Measurements from ENCODE around the gene SRSF9. TPM values are rescaled to one million over a fixed set of nuclear protein-coding genes. Genes with fewer than 3 reads are reported as not detected.

Gene SRSF9
- total RNA-seq, 1 donor from 2014 or later = 248 TPM

- H3K27ac Mint-ChIP-seq = no peak overlapping the region
- no peaks in the 10 kb centered on the region for H3K27me3 Mint-ChIP-seq
- peaks cover 21% of the 10 kb centered on the region for H3K36me3 Mint-ChIP-seq
- TF ChIP-seq CTCF (conservative IDR thresholded peaks at IDR 0.05) = no peak
- no peak for DNase-seq (ENCODE audit: extremely low spot score, unreplicated experiment)
- peaks cover 23% of the 10 kb centered on the region for H3K4me1 Mint-ChIP-seq (ENCODE audit: unreplicated experiment)
- no peaks in the 10 kb centered on the region for H3K9me3 Mint-ChIP-seq
- no peak overlapping the region for H3K4me3 Mint-ChIP-seq
Observed at GRCh38 chr12:120463712-120464111, 5.8 kb downstream of the SRSF9 start.

GRCh38 chr12:120462099-120462640 lies 7.4 kb downstream of the SRSF9 start:
- H3K9me3 Mint-ChIP-seq = no peaks in the 10 kb centered on the region
- no peak overlapping the region for H3K27ac Mint-ChIP-seq
- H3K4me1 Mint-ChIP-seq (ENCODE audit: unreplicated experiment) = peaks cover 18% of the 10 kb centered on the region
- no peak for DNase-seq (ENCODE audit: extremely low spot score, unreplicated experiment)
- no peaks in the 10 kb centered on the region for H3K27me3 Mint-ChIP-seq
- H3K4me3 Mint-ChIP-seq = no peak overlapping the region
- peaks cover 22% of the 10 kb centered on the region for H3K36me3 Mint-ChIP-seq
- no peak for TF ChIP-seq CTCF (conservative IDR thresholded peaks at IDR 0.05)

- H3K36me3 Mint-ChIP-seq = peaks cover 28% of the 10 kb centered on the region
- no peaks in the 10 kb centered on the region for H3K9me3 Mint-ChIP-seq
- TF ChIP-seq CTCF (conservative IDR thresholded peaks at IDR 0.05) = no peak
- no peak for DNase-seq (ENCODE audit: extremely low spot score, unreplicated experiment)
- H3K27me3 Mint-ChIP-seq = no peaks in the 10 kb centered on the region
- no peak overlapping the region for H3K4me3 Mint-ChIP-seq
- peaks cover 5% of the 10 kb centered on the region for H3K4me1 Mint-ChIP-seq (ENCODE audit: unreplicated experiment)
- no peak overlapping the region for H3K27ac Mint-ChIP-seq
Observed at GRCh38 chr12:120460157-120460556, 9.4 kb downstream of the SRSF9 start.

- Mint-ChIP-seq H3K4me1 (ENCODE audit: unreplicated experiment) (no peaks in the 10 kb centered on the region), H3K36me3 (peaks cover 25% of the 10 kb centered on the region), H3K27ac (no peak overlapping the region), H3K9me3 (no peaks in the 10 kb centered on the region), H3K4me3 (no peak overlapping the region), H3K27me3 (no peaks in the 10 kb centered on the region)
- peak; percentile 57 for TF ChIP-seq CTCF (conservative IDR thresholded peaks at IDR 0.05)
- DNase-seq (ENCODE audit: extremely low spot score, unreplicated experiment) = no peak
Observed at GRCh38 chr12:120457133-120457532, 12.4 kb downstream of the SRSF9 start.

- H3K27ac Mint-ChIP-seq = no peak overlapping the region
- H3K27me3 Mint-ChIP-seq = no peaks in the 10 kb centered on the region
- peaks cover 22% of the 10 kb centered on the region for H3K36me3 Mint-ChIP-seq
- DNase-seq (ENCODE audit: extremely low spot score, unreplicated experiment) = no peak
- H3K4me3 Mint-ChIP-seq = no peak overlapping the region
- no peaks in the 10 kb centered on the region for H3K9me3 Mint-ChIP-seq
- no peak for TF ChIP-seq CTCF (conservative IDR thresholded peaks at IDR 0.05)
- no peaks in the 10 kb centered on the region for H3K4me1 Mint-ChIP-seq (ENCODE audit: unreplicated experiment)
Observed at GRCh38 chr12:120455302-120455701, 14.2 kb downstream of the SRSF9 start.

- Mint-ChIP-seq H3K27ac (no peak overlapping the region), H3K4me3 (no peak overlapping the region)
Observed at GRCh38 chr12:120453977-120454376, 15.6 kb downstream of the SRSF9 start.

More at GRCh38 chr12:120453977-120454376, 15.6 kb downstream of the SRSF9 start:
- DNase-seq (ENCODE audit: extremely low spot score, unreplicated experiment) = no peak
- Mint-ChIP-seq H3K4me1 (ENCODE audit: unreplicated experiment) (no peaks in the 10 kb centered on the region), H3K27me3 (no peaks in the 10 kb centered on the region), H3K36me3 (peaks cover 17% of the 10 kb centered on the region), H3K9me3 (no peaks in the 10 kb centered on the region)
- peak; percentile 78 for TF ChIP-seq CTCF (conservative IDR thresholded peaks at IDR 0.05)

All from type B pancreatic cell (in vitro differentiated cells).